Subcutaneous abdominal adipose tissue (tissue), 5 donors: ENCODE data around the gene MTG2.

Source experiments
- H3K27ac ChIP-seq: one replicate; pipeline ENCODE4 v1.7.0; 2013; ENCODE audit warnings: low read depth, mild to moderate bottlenecking, inconsistent platforms, low read length, moderate library complexity
- H3K27me3 ChIP-seq, 5 donors: one replicate each; pipeline ENCODE4 v1.7.0; 2013; ENCODE audit warnings: low read length in 5 of 5, inconsistent platforms in 1 of 5; ENCODE audit not compliant: control insufficient read depth in 5 of 5, insufficient read depth in 4 of 5
- H3K36me3 ChIP-seq, 5 donors: one replicate each; pipeline ENCODE4 v1.7.0; 2013; ENCODE audit warnings: low read length in 5 of 5; ENCODE audit not compliant: control insufficient read depth in 5 of 5, insufficient read depth in 5 of 5
- H3K4me1 ChIP-seq, 5 donors: one replicate each; pipeline ENCODE4 v1.7.0; 2013; ENCODE audit warnings: low read length in 5 of 5, mild to moderate bottlenecking in 3 of 5, moderate library complexity in 1 of 5; ENCODE audit not compliant: control insufficient read depth in 5 of 5, insufficient read depth in 5 of 5
- H3K4me3 ChIP-seq, 5 donors: one replicate each; pipeline ENCODE4 v1.7.0; 2013; ENCODE audit warnings: low read length in 5 of 5, low read depth in 1 of 5
- H3K9ac ChIP-seq, 5 donors: one replicate each; pipeline ENCODE4 v1.7.0; 2013; ENCODE audit warnings: low read length in 5 of 5, mild to moderate bottlenecking in 4 of 5, moderate library complexity in 3 of 5
- H3K9me3 ChIP-seq, 5 donors: one replicate each; pipeline ENCODE4 v1.7.0; 2013; ENCODE audit warnings: low read length in 5 of 5; ENCODE audit not compliant: control insufficient read depth in 5 of 5
- donor health status: healthy.
- donor health status: healthy.
- donor health status: healthy.
- donor health status: healthy.
- donor health status: healthy.

MTG2 gene

GRCh38 chr20:62168890-62169435, 13.9 kb upstream of the MTG2 start:
- Histone ChIP-seq H3K9me3 (no peaks in the 10 kb centered on the region), H3K36me3 (peaks cover 0 to 54% (median 46%) of the 10 kb centered on the region in 5 donors), H3K4me3 (no peak overlapping the region), H3K4me1 (peaks cover 0 to 10% (median 6%) of the 10 kb centered on the region in 5 donors), H3K27ac (no peak overlapping the region), H3K9ac (no peak overlapping the region), H3K27me3 (no peaks in the 10 kb centered on the region)

- H3K4me1 ChIP-seq: peaks cover 0 to 10% (median 6%) of the 10 kb centered on the region in 5 donors
- H3K36me3 ChIP-seq: peaks cover 0 to 51% (median 44%) of the 10 kb centered on the region in 5 donors
These were observed 12.3 kb upstream of the MTG2 start for GRCh38 chr20:62170536-62170935.

GRCh38 chr20:62171245-62171644, 11.6 kb upstream of the MTG2 start:
- no peak overlapping the region for H3K27ac ChIP-seq
- H3K9me3 ChIP-seq: no peaks in the 10 kb centered on the region
- H3K27me3 ChIP-seq: no peaks in the 10 kb centered on the region
- H3K36me3 ChIP-seq: peaks cover 0 to 50% (median 41%) of the 10 kb centered on the region in 5 donors
- peaks cover 0 to 10% (median 1%) of the 10 kb centered on the region in 5 donors for H3K4me1 ChIP-seq
- H3K9ac ChIP-seq: no peak overlapping the region
- H3K4me3 ChIP-seq: no peak overlapping the region

More at GRCh38 chr20:62170536-62170935, 12.3 kb upstream of the MTG2 start:
- H3K9ac ChIP-seq: no peak overlapping the region
- H3K27me3 ChIP-seq: no peaks in the 10 kb centered on the region
- H3K4me3 ChIP-seq: no peak overlapping the region
- H3K9me3 ChIP-seq: no peaks in the 10 kb centered on the region
- H3K27ac ChIP-seq: no peak overlapping the region

DNA sequence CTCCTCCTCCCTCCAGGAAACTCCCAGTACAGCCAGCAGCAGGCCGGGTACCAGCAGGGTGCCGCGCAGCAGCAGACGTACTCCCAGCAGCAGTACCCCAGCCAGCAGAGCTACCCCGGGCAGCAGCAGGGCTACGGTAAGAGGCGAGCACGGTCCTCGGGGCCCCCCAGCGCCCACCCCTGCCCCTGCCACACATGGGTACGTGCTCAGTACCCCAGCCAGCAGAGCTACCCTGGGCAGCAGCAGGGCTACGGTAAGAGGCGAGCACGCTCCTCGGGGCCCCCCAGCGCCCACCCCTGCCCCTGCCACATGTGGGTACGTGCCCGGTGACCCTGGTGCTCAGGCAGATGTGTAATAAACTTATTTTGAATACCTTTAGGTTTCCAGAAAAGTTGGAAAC, 10.2 kb upstream of the MTG2 start:
- Histone ChIP-seq H3K27me3 (no peaks in the 10 kb centered on the region), H3K27ac (no peak overlapping the region), H3K4me1 (peaks cover 0 to 6% (median 0%) of the 10 kb centered on the region in 5 donors), H3K4me3 (no peak overlapping the region), H3K9me3 (no peaks in the 10 kb centered on the region), H3K36me3 (peaks cover 0 to 55% (median 37%) of the 10 kb centered on the region in 5 donors), H3K9ac (no peak overlapping the region)

GRCh38 chr20:62174021-62174804, 8.6 kb upstream of the MTG2 start:
- peaks cover 0 to 48% (median 30%) of the 10 kb centered on the region in 5 donors for H3K36me3 ChIP-seq
- H3K9me3 ChIP-seq: no peaks in the 10 kb centered on the region
- H3K27me3 ChIP-seq: no peaks in the 10 kb centered on the region
- H3K9ac ChIP-seq: no peak overlapping the region
- no peak overlapping the region for H3K27ac ChIP-seq
- peaks cover 0 to 10% (median 6%) of the 10 kb centered on the region in 5 donors for H3K4me1 ChIP-seq
- H3K4me3 ChIP-seq: no peak overlapping the region

DNA sequence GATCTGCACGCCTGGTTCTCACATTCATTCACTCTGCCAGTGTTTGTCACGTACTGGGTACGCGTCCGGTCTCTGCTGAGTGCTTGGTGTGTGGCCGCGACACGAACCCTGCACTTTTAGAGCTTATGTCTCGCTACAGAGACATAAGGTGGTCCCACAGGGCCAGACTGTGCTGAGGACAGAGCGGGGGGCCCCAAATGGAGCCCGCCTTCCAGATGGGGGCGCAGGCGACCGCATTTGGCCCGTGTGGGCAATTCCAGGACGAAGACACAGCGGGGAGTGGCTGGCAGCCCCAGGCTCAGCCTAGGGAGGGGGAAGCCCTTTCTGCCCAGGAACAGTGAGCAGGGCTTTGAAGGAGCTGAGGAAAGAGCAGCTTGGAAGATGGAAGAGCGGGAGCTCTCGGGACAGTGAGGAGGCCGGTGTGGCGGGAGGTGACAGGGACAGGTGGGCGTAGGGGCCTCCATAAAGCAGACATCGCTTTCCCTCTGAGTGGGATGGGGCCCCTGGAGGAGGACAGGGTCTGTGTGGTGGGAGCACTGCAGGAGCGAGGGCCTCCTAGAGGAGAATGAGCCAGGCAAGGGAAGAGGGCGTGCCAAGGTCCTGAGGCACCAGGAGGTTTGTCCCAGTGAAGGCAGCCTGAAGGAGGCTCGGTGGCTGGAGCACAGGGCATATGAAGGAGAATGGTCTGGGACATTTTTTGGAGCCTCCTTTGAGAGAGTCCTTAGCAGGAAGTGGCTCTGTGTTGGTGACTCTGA, 7.8 kb upstream of the MTG2 start:
- Histone ChIP-seq H3K36me3 (peaks cover 0 to 42% (median 28%) of the 10 kb centered on the region in 5 donors), H3K9me3 (no peaks in the 10 kb centered on the region), H3K27ac (no peak overlapping the region), H3K4me1 (peaks cover 0 to 13% (median 6%) of the 10 kb centered on the region in 5 donors), H3K9ac (no peak overlapping the region), H3K27me3 (no peaks in the 10 kb centered on the region), H3K4me3 (no peak overlapping the region)

GRCh38 chr20:62175711-62176110, 7.1 kb upstream of the MTG2 start:
- H3K4me3 ChIP-seq: no peak overlapping the region
- H3K27me3 ChIP-seq: no peaks in the 10 kb centered on the region
- no peak overlapping the region for H3K9ac ChIP-seq
- H3K27ac ChIP-seq: no peak overlapping the region
- H3K4me1 ChIP-seq: peaks cover 0 to 13% (median 6%) of the 10 kb centered on the region in 5 donors
- no peaks in the 10 kb centered on the region for H3K9me3 ChIP-seq
- H3K36me3 ChIP-seq: peaks cover 0 to 42% (median 28%) of the 10 kb centered on the region in 5 donors

DNA sequence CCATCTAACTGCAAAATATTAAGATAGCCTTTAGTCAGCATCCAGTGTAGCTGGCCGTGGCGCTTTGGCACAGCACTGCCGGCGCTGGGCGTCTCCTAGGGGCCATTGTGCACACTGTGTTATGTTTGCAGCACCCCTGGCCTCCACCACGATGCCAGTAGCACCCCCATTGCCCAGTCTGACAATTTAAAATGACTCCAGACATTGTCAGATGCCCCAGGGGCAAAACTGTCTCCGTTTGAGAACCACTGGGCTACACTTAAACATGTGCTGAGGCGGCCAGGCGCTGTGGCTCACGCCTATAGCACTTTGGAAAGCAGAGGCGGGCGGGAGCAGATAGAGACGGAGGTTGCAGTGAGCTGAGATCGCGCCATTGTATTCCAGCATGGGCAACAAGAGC, 6.0 kb upstream of the MTG2 start:
- Histone ChIP-seq H3K4me3 (no peak overlapping the region), H3K4me1 (peaks cover 0 to 11% (median 3%) of the 10 kb centered on the region in 5 donors), H3K27ac (no peak overlapping the region), H3K9ac (no peak overlapping the region), H3K27me3 (no peaks in the 10 kb centered on the region), H3K9me3 (no peaks in the 10 kb centered on the region), H3K36me3 (peaks cover 0 to 42% (median 28%) of the 10 kb centered on the region in 5 donors)

DNA sequence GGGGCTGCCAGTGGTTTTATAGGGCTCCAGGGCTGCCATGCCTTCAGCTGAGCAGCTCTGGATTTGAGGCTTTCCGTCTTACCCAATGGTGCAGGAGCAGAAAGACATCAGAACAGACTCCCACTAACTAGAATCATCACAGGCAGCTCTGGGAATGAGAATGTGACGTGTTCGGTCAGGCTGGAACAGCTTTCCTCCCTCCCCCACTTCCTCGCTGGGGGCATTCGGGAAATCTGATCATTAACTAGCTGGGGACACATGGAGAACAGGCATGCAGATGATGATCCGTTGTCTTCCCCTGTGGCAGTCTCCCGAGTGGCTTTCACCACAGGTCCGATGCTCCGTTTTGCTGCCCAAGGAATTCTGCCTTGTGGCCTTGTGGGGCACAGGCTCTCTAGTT, 5.5 kb upstream of the MTG2 start:
- no peaks in the 10 kb centered on the region for H3K27me3 ChIP-seq
- H3K36me3 ChIP-seq: peaks cover 0 to 42% (median 28%) of the 10 kb centered on the region in 5 donors
- no peaks in the 10 kb centered on the region for H3K9me3 ChIP-seq
- peaks cover 0 to 15% (median 7%) of the 10 kb centered on the region in 5 donors for H3K4me1 ChIP-seq
- H3K27ac ChIP-seq: no peak overlapping the region
- peak overlapping the region in 1 of 5 donors; percentile 19 for H3K9ac ChIP-seq
- H3K4me3 ChIP-seq: no peak overlapping the region
